GM19035 (cell line): ENCODE data around the gene RSKR.
A peak's percentile ranks its signal among the peaks of the same experiment; 100 is the strongest.
"Not testable (repeated sequence)": the region's sequence is repeated elsewhere in the genome, so short reads cannot be mapped to it uniquely, and the experiment has no call there.

Experiments used
- ATAC-seq: cut with Tn5 transposase; IDR thresholded peaks from one replicate; pipeline ENCODE4 v1.9.1; 2021; ENCODE audit not compliant: unreplicated experiment

The RSKR gene

DNA sequence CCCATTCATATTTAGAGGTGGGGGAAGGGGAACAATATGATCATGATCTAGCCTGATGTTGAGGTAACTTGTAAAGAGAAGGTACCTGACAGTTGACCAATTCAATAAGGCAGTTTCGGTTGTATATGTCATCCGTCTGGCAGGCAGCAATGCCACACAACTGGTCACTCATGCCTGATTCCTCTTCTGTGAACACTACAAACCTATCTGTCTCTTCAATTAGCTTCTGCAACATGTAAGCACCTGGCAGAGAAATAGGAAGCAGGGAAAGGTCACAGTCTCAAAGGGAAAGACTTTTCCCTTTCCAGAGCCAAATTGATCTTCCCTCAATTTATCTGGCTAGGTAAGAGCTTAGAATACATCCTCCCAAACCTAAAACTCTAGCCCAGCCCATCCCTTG lies 10.2 kb upstream of the RSKR start:
- ATAC-seq, result no peak

- ATAC-seq, result no peak
Observed at GRCh38 chr17:28623696-28624095, 9.7 kb upstream of the RSKR start.

DNA sequence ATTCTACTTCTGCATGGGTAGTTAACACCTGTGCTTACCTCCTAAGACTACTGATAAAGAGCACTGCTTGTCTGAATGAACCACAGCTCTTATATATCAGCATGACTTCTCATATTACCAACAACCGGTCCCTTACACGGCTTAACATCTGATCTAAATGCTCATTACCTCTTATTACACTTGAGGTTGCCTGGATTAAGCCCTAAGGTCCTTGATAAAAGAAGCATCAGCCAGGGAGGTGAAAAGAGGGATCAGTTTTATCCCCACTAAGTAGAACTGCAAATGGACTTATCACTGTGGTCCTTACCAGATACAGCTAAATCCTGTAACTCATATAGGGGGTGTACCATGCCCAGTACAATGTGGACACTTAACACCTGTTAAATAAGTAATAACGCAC lies 8.2 kb upstream of the RSKR start:
- no peak for ATAC-seq

- no peak for ATAC-seq
Observed at GRCh38 chr17:28620010-28620409, 6.0 kb upstream of the RSKR start.

- ATAC-seq, result no peak
Observed at GRCh38 chr17:28618464-28618863, 4.5 kb upstream of the RSKR start.

DNA sequence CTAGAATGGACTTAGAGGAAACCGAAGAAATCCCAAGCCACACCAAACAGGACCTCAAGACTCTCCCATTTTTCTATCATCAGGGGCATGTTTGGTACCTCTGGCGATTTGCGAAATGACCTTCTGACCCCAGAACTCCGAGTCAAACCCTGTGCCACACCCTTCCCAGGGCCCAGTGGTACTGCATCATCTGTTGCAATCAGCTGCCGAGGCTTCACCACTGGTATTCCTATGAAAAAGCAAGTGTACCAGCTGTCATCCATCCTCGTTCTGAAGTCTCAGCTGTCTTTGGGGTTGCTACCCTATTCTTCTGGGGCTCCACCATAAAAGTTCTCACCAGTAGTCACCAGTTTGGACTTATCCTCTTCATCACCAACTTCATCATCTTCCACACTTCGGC lies 2.3 kb upstream of the RSKR start:
- ATAC-seq, result no peak

GRCh38 chr17:28615260-28615940 lies 1.4 kb upstream of the RSKR start:
- no peak for ATAC-seq

DNA sequence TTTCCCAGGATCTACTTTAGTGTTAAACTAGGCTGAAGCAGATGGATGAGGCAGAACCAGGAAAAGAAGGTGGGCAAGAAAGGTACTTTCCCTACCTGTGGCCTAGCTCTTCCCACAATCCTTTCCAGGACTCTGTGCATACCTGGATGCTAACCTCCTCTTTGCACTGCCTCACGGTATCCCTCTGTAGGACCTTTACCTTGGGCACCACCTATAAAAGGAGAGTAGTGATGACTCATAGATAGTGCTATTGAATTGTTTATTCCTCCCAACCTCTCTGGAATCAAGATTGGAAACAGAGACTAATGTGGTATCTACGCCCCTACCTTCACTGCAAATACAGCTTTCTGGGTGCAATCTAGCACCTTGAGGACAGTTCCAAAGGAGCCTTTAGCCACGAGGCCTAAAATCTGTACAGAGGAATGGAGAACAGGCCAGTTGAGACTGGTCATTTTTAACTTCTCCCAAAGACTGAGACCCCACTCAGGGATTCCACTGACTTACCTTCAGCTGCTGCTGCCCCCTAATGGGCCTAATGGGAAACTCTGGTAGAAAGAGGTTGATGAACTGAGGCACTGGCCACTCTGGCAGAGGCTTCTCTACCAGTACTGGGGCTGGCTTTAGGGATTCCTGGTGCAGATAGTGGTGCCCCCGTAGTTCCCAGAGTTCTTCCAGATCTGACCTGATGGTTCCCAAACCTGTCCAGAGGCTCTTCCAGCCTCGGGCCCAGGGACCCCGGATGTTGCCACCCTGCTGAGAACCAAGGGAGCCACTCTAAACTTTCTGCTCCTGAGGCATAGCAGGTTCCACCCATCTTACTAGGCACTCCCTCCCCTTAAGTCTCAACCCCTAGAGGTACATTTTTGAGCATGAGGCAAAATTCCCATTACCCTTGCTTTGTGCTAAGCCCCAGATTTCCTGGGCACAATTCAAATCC lies 781 bp downstream of the RSKR start:
- no peak for ATAC-seq

DNA sequence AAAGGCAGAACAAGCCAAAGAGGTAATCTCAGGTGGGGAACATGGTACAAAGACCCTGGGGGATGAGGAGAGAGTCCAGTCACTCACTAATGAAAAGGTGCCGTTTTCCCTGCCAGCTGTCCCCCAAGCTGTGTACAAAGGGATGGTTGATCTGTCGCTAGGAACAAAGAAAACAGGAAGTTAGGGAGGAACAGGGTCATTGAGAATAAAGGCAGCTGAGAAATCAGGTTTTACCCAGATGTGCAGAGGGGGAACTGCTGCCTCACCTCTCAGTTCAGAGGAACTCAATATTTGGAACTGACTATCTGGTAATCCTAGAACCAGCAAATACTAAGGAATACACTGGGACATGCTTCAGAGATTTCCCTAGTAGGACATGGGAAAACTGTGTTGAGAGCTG lies 1.5 kb downstream of the RSKR start:
- ATAC-seq, result no peak

GRCh38 chr17:28610376-28610775 lies 3.6 kb downstream of the RSKR start:
- no peak for ATAC-seq

- not testable (repeated sequence) for ATAC-seq
Observed at GRCh38 chr17:28604031-28604430, 10.0 kb downstream of the RSKR start.

DNA sequence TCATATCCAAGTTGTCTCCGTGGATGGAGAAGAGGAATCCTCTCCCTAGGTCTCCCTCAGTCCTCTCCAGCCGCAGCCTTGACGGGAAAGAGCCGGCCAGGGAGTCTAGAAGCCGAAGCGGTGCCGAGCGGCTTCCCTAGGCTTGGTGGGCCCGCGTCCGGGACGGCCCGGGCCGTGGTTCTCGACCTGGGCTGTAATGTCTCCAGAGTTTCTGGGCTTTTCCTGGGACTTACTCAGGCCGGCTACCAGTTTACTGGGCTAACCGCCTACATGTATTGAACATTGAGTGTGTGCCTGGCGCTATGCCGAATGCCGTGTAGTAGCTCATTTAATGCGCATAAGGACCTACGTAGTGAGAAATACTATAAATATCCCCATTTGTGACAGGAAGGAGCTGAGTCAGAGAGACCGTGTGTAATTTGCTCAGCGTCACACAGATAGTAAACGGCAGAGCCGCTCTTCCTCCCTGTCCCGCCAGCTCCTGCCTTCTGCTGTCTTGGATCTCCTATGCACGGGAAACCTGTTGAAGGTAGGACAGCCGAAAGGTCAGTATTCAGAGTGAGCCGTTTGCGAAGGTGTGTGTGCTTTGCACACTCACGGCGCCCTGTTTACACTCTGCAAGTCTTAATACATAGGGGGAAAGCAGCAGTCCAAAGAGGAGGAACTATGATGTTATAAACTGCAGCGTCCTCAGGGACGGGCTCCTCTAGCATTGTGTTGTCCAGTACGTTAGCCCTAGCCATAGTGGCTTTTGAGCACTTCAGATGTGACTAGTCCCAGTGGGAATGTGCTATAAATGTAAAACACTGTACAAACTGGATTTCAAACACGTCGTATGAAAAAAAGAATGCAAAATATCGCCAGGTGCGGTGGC lies 14.4 kb downstream of the RSKR start:
- ATAC-seq, result peak; percentile 36

GRCh38 chr17:28598799-28599310 lies 15.1 kb downstream of the RSKR start, which contains the start of gene SPAG5:
Gene SPAG5 (minus strand): TSS chr17:28599025. CDS start chr17:28598946, 79 bp downstream.
- ATAC-seq, result peak; percentile 88

- peak; percentile 3 for ATAC-seq
Observed at GRCh38 chr17:28598389-28598788, 15.6 kb downstream of the RSKR start.

DNA sequence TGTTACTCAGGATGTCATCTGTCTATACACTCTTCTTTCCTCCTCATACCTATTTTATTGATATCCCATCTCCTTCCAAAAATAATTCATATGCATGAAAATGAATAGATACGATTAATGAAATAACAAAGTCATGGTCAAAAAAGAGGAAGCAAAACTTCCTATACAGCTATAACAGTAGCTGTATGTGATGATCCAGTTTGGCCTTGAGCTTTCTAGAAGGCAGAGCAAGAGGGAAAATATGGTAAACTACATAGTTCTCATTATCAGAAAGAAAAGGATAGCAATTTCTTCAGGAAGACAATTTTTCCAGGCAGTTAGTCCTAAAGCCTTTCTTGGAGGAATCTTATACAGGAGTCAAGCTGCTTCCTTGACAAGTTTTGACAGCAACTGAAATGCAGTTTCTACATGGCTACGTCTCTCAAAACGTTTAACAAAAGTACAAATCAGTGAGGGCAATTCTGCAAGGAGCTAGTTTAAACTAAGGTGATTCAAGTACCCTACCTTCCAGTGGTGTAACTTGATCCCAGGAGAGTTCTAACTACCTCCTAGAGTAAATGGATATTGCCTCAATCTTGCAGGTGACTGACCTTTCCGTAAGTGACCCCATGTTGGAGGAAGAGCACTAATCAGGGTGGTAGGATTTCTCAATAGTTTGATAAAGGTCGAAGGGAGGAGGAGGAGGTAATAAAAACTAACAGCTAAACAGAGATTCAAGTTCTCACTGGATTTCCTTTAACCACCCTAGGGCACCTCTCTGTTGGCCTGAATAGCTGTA lies 16.2 kb downstream of the RSKR start:
- no peak for ATAC-seq

GRCh38 chr17:28592260-28592659 lies 21.7 kb downstream of the RSKR start:
- no peak for ATAC-seq

- ATAC-seq, result no peak
Observed at GRCh38 chr17:28585851-28586250, 28.1 kb downstream of the RSKR start.

- ATAC-seq, result no peak
Observed at GRCh38 chr17:28584434-28584833, 29.6 kb downstream of the RSKR start.

GRCh38 chr17:28582513-28582912 lies 31.5 kb downstream of the RSKR start:
- ATAC-seq, result no peak

DNA sequence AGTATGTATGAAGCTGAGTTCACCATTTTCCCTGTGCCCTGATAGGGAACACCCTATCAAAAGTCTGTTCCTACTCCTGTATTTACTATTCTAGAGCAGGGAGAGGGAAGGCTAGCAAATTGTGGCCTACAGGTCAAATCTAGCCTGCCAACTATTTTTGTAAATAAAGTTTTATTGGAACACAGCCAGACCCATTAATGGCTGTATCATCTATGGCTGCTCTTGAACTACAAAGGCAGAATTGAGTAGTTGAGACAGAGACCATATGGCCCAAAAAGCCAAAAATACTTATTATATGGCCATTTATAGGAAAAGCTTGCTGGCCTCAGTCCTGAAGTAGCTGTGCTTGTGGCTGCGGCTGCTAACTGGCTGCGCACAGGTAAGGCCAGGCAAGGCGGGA lies 33.0 kb downstream of the RSKR start:
- no peak for ATAC-seq
